Measurements from ENCODE around the gene ZNF497. TPM values are rescaled to one million over a fixed set of nuclear protein-coding genes. Genes with fewer than 3 reads are reported as not detected.
"Not testable (repeated sequence)": the region's sequence is repeated elsewhere in the genome, so short reads cannot be mapped to it uniquely, and the experiment has no call there.

ZNF497 gene
- total RNA-seq, 1 donor from 2014 or later, result 5.5 TPM

GRCh38 chr19:58394821-58395219 lies 32.3 kb upstream of the ZNF497 start:
- DNase-seq (ENCODE audit: low read depth), result no peak

GRCh38 chr19:58393725-58394033 lies 31.1 kb upstream of the ZNF497 start:
- DNase-seq (ENCODE audit: low read depth), result no peak

DNA sequence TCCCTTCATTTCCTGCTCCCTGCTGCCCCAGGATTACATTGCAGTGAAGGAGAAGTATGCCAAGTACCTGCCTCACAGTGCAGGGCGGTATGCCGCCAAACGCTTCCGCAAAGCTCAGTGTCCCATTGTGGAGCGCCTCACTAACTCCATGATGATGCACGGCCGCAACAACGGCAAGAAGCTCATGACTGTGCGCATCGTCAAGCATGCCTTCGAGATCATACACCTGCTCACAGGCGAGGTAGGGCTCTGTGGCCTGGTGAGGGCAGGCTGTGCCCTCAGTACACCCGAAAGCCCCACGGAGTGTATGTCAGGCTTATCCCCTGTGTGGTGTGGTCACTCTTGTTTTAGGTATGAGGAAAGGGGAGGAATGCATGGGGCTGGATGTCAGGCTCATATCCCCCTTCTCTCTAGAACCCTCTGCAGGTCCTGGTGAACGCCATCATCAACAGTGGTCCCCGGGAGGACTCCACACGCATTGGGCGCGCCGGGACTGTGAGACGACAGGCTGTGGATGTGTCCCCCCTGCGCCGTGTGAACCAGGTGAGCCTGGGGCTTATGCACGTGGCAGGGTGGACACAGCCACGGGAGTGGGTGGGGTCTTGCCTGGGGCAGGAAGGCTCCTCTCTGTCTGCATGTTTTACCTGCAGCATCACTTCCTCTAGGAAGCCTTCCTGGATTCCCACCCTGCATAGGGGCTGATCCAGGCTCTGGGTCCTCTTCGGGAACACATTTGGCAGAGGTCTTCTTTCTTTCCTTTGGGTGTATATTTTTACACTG lies 30.6 kb upstream of the ZNF497 start:
- DNase-seq (ENCODE audit: low read depth), result no peak

DNA sequence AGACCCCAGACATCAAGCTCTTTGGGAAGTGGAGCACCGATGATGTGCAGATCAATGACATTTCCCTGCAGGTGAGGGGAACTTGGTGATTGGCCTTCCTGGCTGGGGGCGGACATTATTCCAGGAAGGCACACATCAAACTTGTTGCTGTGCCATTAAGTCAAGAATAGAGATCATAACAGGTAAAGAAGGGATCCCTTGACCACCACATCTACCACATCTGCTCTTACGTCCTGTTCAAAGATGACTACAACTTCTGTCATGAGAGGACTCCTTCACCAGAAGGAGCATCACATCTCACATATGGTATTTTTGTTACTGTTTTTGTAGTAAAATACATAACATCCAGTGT lies 25.6 kb upstream of the ZNF497 start:
- no peak for DNase-seq (ENCODE audit: low read depth)

- no peak for DNase-seq (ENCODE audit: low read depth)
Observed at GRCh38 chr19:58387338-58388174, 25.0 kb upstream of the ZNF497 start.

- peak; percentile 98 for DNase-seq (ENCODE audit: low read depth)
Observed at GRCh38 chr19:58386576-58387337, 24.2 kb upstream of the ZNF497 start, which contains the start of gene RPS5. RPS5 (plus strand) TSS chr19:58387269; CDS start chr19:58388138, 869 bp downstream.

DNA sequence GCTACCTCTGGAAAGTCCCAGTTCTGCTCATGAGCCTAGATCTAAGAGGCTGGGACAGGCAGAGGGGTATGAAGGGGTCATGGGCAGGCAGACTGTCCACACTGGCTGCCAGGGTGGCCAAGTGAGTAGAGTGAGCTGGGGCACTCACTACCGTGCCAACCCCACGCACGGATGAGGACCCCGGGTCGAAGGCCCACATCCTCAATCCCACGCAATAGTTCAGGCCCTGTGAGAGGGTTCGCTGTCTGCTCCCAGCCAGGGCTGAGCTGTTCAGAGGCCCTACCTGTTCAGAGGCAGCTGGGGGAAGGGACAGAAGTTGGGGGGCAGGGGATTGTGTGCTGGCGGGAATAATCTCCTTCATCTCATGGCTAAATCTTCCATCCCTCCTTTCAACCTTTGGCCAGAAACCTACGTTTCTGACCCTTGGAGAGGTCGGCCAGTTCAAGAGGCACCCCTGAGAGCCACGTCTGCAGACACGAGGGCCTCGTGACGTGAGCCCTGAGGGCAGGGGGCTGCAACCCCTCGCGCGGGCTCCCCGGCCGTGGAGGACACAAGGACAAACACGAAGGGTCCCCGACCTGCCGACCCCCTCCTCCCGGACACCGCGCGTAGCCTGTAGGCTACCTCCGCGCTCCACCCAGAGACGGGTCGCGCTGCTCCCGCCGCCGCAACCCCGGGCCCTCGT lies 23.5 kb upstream of the ZNF497 start:
- DNase-seq (ENCODE audit: low read depth), result no peak

DNA sequence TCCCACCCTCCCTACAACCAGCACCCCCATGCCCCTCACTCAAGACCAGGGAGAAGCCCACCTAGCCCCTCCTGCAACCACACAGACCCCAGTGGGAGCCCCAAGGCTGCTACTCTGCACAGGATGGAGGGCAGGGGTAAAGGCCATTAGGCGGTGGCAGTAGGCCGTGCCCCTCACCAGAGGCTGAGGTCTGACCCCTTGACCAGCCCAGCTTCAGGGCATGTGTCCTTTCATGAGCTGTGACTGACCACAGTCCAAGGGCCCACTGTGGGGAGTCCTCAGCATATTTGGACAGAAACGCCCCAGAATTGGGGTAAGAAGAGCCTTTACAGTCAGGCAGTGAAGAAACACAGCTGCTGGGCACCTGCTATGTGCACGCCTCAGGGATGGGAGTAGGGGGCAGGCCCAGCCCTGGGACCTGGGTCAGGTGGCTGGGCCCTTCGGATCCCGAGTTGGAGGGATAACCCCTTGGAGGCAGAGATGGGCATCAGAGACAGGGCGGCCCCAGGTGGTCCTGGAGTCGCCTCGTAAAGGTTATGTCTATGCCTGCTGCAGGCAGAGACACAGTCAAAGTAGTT lies 22.9 kb upstream of the ZNF497 start:
- DNase-seq (ENCODE audit: low read depth), result no peak

DNA sequence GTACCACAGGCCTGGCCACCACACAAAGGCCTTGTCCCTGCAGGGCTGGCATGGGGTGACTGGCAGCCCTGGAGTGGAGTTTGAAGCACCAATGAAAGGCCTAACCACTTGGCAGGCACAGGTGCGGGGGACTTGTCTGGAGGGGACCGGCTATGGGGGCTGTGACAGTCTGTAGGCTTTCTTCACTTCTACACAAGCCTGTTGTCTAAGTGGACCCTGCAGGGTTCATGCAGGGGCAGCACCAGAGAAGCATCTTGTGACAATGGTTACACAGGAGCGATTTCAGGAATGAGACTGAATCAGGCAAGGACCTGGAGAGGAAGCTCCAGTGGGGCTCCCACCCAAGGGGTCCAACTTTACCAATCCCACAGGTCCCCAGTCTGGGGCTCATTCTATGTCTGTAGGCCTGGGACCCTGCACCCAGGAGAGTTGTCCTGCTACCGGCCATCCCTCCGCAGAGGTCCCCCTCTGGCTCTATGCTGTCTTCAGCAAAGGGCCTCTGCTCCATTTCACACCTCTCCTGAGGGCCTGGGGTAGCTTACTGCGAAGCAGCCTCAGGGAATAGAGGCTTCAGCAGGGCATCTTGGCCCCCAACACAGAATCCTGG lies 20.5 kb upstream of the ZNF497 start:
- DNase-seq (ENCODE audit: low read depth), result no peak

- no peak for DNase-seq (ENCODE audit: low read depth)
Observed at GRCh38 chr19:58381460-58382212, 19.1 kb upstream of the ZNF497 start.

GRCh38 chr19:58380662-58381459 lies 18.3 kb upstream of the ZNF497 start, which contains the start of gene ZNF837:
ZNF837 (minus strand) TSS chr19:58381030; CDS start chr19:58369332, 11,698 bp downstream.
- DNase-seq (ENCODE audit: low read depth), result peak; percentile 100

- DNase-seq (ENCODE audit: low read depth), result no peak
Observed at GRCh38 chr19:58380037-58380661, 17.6 kb upstream of the ZNF497 start.

DNA sequence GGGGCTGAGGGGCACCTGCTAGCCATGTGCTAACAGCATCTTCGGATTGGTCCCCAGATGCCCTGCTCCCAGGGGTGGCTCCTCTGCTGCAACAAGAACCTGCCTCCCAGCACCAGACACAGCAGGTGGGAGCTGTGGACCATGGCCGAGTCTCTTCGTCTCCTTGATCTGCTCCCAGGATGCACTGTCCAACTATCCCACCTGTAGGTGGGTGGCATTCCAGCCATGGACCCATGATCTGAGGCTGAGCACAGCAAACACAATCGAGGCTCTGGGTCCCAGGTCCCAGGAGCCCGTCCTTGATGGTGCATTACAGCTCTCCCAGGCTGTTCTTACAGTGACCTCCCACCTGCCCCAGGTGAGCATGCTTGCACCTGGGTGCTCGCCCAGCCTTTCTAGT lies 16.7 kb upstream of the ZNF497 start:
- no peak for DNase-seq (ENCODE audit: low read depth)

DNA sequence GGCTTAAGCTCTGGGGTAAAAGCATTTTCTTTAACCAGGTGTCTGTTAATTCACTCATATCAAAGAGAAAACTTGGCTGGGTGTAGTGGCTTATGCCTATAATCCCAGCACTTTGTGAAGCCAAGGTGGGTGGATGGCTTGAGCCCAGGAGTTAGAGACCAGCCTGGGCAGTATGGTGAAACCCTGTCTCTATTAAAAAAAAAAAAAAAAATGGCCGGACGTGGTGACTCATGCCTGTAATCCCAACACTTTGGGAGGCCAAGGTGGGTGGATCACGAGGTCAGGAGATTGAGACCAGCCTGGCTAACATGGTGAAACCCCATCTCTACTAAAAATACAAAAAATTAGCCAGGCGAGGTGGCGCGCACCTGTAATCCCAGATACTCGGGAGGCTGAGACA lies 14.2 kb upstream of the ZNF497 start:
- DNase-seq (ENCODE audit: low read depth), result not testable (repeated sequence)

- DNase-seq (ENCODE audit: low read depth), result peak; percentile 6
Observed at GRCh38 chr19:58374200-58374599, 11.6 kb upstream of the ZNF497 start.

DNA sequence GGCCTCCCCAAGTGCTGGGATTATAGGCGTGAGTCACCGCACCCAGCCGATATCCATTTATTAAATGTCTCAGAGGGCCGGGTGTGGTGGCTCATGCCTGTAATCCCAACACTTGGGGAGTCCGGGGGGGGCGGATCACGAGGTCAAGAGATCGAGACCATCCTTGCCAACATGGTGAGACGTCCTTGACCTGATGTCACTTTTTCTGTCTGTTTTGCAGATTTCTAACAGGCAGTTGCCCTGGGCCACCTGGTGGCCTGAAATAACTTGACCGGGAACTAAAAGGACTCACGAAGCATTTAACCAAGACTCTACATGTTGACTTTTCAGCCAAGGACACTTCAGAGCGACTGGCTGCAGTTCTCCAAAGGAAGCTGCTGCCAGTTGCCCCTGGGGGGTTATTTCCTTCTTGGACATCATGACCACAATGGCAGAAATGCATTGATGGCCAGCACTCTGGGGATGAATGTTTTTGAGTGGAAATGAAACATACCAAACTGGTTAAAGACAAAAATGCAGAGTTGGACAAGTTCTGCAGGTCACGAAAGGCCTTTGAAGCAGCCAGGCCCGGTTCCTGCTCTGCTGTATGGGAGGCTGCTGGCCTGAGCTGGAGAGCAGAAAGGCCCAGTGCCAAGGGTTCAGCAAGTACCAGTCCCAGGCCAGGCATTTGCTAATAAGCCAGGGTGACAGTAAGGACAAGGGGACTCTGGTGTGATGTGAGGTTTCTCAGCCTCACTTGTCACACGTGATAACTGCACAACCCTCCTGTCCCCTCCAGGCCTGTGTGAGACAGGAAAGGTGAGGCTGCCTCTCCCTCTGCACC lies 10.0 kb upstream of the ZNF497 start:
- DNase-seq (ENCODE audit: low read depth), result no peak

- no peak for DNase-seq (ENCODE audit: low read depth)
Observed at GRCh38 chr19:58368561-58369360, 6.2 kb upstream of the ZNF497 start.
